Activated naive CD8-positive, alpha-beta T cell treated with anti-CD3 and anti-CD28 coated beads, Interleukin-2, amount 50 U/mL, for 24 hours (primary cell): ENCODE results near the gene ITPRIPL2.

ENCODE experiments used
- ATAC-seq: fragments of 150-1000 bp; cut with Tn5 transposase; one replicate; pipeline ENCODE4 v1.10.0; 2021
- DNase-seq: peaks from one replicate; pipeline ENCODE4 v3.0.0; 2021
- H3K27ac Mint-ChIP-seq: one replicate; pipeline ENCODE4 v1.8.0; 2021; ENCODE audit warnings: mild to moderate bottlenecking, mixed read lengths
- H3K27me3 Mint-ChIP-seq: one replicate; pipeline ENCODE4 v1.8.0; 2021; ENCODE audit warnings: mixed read lengths
- H3K36me3 Mint-ChIP-seq: one replicate; pipeline ENCODE4 v1.8.0; 2021; ENCODE audit warnings: low read depth, mixed read lengths
- H3K4me1 Mint-ChIP-seq: one replicate; pipeline ENCODE4 v1.8.0; 2021; ENCODE audit warnings: mixed read lengths
- H3K4me3 Mint-ChIP-seq: one replicate; pipeline ENCODE4 v1.8.0; 2021; ENCODE audit warnings: mild to moderate bottlenecking, moderate library complexity, mixed read lengths
- H3K9me3 Mint-ChIP-seq: one replicate; pipeline ENCODE4 v1.8.0; 2021; ENCODE audit warnings: mixed read lengths

The ITPRIPL2 gene

DNA sequence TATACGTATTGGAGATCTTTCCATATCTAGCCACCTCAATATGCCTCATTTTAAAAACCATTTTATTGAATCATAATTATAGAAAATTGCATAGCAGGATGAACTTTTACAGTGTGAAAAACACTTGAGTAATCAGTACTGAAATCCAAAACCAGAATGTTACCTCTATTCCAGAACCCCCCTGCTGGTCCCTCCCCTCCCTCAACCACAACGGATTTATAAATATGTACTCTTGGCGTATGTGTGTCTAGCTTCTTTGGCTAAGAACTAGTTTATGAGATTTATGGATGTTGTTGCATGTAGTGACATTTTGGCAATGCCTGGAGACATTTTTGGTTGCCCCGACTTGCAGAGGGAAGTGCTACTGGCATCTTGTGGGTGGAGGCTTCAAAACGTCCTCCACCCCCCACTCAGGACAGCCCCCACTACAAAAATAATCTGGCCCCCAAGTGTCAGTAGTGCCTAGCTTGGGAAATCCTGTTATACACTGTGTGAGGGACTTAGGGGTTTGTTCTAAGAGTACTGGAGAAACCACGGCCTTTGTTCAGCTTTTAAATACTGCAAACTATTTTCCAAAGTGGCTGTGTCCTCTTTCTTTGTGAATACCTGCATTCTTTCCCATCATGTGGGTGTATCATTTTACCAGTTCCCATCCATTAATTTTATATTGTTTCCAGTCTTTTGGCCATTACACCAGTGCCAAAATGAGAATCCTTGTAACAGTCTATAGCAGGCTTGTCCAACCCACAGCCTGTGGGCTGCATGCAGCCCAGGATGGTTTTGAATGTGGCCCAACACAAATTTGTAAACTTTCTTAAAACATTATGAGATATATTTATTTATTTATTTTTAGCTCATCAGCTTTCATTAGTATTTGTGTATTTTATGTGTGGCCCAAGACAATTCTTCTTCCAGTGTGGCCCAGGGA, 23.7 kb downstream of the ITPRIPL2 start:
- Mint-ChIP-seq H3K27ac (no peak overlapping the region), H3K4me3 (no peak overlapping the region), H3K4me1 (peaks cover 6% of the 10 kb centered on the region), H3K9me3 (no peaks in the 10 kb centered on the region), H3K27me3 (peaks cover 16% of the 10 kb centered on the region), H3K36me3 (no peaks in the 10 kb centered on the region)
- no peak for DNase-seq
- peak; percentile 33 for ATAC-seq

DNA sequence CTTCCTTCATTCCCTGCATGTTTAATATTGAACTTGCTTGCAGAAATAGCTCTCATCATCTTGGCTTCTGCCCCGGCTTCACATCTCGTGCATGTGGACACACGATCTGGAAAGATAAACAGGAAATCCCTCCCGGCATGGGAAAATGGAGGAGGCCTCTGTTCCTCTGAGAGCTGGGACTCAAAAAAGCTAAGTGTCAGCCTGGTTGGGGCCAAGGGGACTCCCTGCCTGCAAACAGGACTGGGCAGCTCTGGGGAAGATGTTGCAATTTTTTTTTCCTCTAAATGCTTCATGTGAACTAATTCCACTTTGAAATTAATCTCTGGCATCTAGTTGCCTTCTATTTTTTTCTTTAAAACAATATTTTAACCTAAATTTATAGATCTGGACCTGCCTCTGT, 24.8 kb downstream of the ITPRIPL2 start:
- DNase-seq (no peak), ATAC-seq (no peak)
- no peak overlapping the region for H3K4me3 Mint-ChIP-seq
- H3K36me3 Mint-ChIP-seq, result no peaks in the 10 kb centered on the region
- no peaks in the 10 kb centered on the region for H3K9me3 Mint-ChIP-seq
- no peak overlapping the region for H3K27ac Mint-ChIP-seq
- peaks cover 16% of the 10 kb centered on the region for H3K27me3 Mint-ChIP-seq
- H3K4me1 Mint-ChIP-seq, result peaks cover 6% of the 10 kb centered on the region

DNA sequence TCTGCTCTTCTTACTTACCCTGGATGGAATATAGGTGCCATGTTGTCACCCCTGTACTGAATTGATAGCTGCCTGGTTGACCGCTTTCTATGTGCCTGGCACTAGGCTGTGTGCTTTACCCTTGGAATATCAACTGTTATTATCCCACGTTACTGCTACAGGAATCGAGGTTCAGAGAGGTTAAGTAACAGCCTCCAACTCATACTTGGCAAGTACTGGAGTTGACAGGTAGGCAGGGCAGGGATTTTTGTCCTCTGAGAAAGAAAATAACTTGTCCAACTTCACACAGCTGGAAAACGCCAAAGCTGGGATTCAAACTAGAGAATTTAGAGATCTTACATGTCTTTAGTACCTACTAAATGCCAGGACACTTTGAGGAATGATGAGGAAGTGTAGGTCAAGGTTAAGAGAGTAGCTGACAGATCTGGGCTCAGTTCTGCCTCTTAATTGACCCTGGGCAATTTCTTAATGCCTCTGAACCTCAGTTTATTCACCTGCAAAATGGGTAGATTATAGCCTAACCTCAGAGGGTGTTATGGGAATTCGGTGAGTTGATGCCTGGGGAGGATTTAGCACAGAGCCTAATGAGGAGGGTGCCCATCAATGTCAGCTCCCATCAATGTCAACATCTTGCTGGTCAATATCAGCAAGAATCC, 25.8 kb downstream of the ITPRIPL2 start:
- Mint-ChIP-seq H3K27me3 (peaks cover 16% of the 10 kb centered on the region), H3K36me3 (no peaks in the 10 kb centered on the region), H3K27ac (no peak overlapping the region), H3K4me3 (no peak overlapping the region), H3K4me1 (peaks cover 6% of the 10 kb centered on the region), H3K9me3 (no peaks in the 10 kb centered on the region)
- DNase-seq (no peak), ATAC-seq (no peak)

DNA sequence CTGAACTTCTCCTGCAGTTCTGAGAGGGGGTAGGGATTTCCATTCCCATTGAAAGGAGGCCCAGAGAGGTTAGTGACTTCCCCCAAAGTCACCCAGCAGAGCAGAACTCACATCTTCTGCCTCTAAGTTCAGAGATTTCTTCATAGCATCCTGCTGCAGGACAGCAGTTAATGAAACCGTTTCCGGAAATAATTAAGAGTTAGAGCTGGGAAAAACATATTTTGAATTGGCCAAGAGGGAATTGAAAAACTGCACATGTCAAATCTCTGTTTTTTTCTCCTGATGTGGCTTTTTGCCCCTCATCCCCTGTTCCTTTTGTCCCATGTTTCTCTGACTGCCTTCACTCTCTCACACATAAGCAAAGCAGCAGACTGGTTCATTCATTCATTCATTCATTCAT, 26.6 kb downstream of the ITPRIPL2 start:
- Mint-ChIP-seq H3K36me3 (no peaks in the 10 kb centered on the region), H3K4me1 (peaks cover 6% of the 10 kb centered on the region)

DNA sequence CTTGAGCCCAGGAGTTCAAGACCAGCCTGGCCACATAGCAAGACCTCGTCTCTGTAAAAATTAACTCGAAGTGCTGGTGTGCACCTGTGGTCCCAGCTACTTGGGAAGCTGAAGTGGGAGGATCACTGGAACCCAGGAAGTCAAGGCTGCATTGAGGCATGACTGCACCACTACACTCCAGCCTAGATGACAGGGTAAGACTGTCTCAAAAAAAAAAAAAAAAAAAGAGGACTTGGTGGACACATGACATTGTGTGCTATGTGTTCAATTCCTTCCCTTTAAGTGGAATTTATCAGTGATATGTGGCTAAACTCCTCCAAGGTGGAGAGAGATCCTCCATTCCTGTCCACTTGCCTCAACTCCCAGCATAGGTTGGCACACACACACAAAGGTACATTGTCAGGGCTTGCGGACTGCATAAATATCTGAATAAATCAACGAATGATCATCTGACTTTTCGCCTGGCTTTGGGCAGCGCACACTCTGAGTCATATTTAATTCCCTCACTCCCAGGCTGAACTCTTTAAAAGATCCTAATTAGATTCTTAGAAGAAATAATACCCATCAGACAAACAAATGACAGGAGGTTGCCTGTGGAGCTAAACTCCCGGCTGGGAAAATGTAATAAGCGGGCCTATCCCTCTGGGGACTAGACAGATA, 29.3 kb downstream of the ITPRIPL2 start:
- Mint-ChIP-seq H3K9me3 (peaks cover 5% of the 10 kb centered on the region), H3K4me3 (no peak overlapping the region), H3K4me1 (no peaks in the 10 kb centered on the region), H3K36me3 (no peaks in the 10 kb centered on the region), H3K27me3 (peaks cover 22% of the 10 kb centered on the region), H3K27ac (no peak overlapping the region)
- no peak for DNase-seq
- no peak for ATAC-seq

More for the DNA sequence above, 26.6 kb downstream of the ITPRIPL2 start:
- H3K27me3 Mint-ChIP-seq, result peaks cover 19% of the 10 kb centered on the region
- H3K27ac Mint-ChIP-seq, result no peak overlapping the region
- DNase-seq, result no peak
- ATAC-seq, result no peak
- H3K4me3 Mint-ChIP-seq, result no peak overlapping the region
- H3K9me3 Mint-ChIP-seq, result no peaks in the 10 kb centered on the region

DNA sequence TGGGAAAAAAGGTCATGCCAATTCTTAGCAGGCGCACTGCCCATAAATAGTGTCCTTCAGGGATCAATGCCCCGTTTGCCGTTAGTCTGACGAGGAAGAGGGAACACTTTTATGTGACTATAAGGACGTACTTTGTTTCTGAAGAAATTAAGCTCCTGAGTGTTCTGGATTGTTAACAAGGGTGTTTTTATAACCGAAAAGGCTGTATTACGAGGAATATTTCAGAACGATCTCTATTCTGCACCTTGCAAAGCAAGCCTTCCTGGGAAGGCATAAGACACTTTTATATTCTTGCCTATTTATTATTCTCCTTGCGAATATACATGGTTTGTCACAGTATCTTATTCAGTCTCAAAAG, 29.8 kb downstream of the ITPRIPL2 start:
- H3K4me1 Mint-ChIP-seq, result no peaks in the 10 kb centered on the region
- no peak overlapping the region for H3K27ac Mint-ChIP-seq
- DNase-seq (no peak), ATAC-seq (no peak)
- H3K9me3 Mint-ChIP-seq, result peaks cover 10% of the 10 kb centered on the region
- peaks cover 20% of the 10 kb centered on the region for H3K27me3 Mint-ChIP-seq
- no peaks in the 10 kb centered on the region for H3K36me3 Mint-ChIP-seq
- no peak overlapping the region for H3K4me3 Mint-ChIP-seq

DNA sequence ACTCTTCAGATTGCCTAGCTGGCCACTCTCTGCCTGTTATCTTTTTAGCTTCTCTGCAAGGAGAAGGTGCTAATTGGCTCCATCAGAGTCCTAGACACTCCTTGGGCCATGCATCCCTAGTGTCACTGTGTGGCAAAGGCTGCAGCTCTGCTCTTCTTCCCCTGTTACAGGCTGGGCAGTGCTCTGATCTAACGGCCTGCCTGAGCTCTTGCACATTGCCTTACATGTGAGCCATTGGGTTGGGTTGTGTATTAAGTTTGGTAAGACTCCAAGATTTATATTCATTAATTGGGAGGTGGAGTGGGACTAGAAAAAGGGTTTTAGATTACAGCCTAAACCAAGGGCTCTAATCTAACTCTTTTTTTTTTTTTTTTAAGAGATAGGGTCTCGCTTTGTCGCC, 31.2 kb downstream of the ITPRIPL2 start:
- Mint-ChIP-seq H3K27me3 (peaks cover 19% of the 10 kb centered on the region), H3K4me3 (no peak overlapping the region), H3K9me3 (peaks cover 12% of the 10 kb centered on the region), H3K4me1 (no peaks in the 10 kb centered on the region), H3K27ac (no peak overlapping the region), H3K36me3 (no peaks in the 10 kb centered on the region)
- ATAC-seq, result no peak
- DNase-seq, result no peak

DNA sequence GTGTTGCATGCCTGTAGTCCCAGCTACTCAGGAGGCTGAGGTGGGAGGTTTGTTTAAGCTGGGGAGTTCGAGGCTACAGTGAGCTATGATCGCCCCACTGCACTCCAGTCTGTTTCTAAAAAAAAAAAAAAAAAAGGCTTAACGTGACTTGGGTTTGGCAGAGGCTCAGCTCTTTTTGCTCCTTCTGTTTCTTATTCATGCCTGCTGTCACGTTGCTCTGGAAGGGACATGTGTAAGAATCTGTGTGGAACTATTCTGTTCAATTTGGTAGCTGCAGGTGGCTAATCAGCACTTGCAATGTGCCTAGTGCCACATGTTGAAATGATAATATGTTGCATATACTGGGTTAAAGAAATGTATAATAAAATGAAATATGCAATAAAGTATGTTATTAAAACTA, 33.4 kb downstream of the ITPRIPL2 start:
- Mint-ChIP-seq H3K4me1 (no peaks in the 10 kb centered on the region), H3K9me3 (peaks cover 12% of the 10 kb centered on the region), H3K27ac (no peak overlapping the region), H3K4me3 (no peak overlapping the region), H3K36me3 (no peaks in the 10 kb centered on the region), H3K27me3 (peaks cover 19% of the 10 kb centered on the region)
- ATAC-seq, result no peak
- no peak for DNase-seq

DNA sequence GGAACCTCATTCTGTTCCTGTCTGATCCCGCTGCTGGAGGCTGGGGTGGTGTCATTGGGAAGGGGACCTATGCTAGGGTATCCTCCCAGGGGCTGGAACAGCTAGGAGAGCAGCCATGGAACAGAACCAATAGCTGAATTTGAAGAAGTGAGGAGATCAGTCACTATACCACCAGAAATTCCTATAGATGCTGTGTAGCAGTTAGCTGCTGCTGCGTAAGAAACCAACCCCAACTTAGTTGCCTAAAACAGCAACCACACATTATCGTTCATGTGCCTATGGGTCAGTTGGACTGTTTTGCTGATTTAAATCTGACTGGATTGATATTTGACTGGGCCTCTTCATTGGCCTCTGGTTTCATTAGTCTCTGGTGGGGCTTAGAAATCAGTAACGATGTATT, 33.9 kb downstream of the ITPRIPL2 start:
- H3K27ac Mint-ChIP-seq, result no peak overlapping the region
- no peak overlapping the region for H3K4me3 Mint-ChIP-seq
- no peaks in the 10 kb centered on the region for H3K4me1 Mint-ChIP-seq
- DNase-seq, result no peak
- peaks cover 21% of the 10 kb centered on the region for H3K27me3 Mint-ChIP-seq
- no peak for ATAC-seq
- no peaks in the 10 kb centered on the region for H3K36me3 Mint-ChIP-seq
- peaks cover 12% of the 10 kb centered on the region for H3K9me3 Mint-ChIP-seq

DNA sequence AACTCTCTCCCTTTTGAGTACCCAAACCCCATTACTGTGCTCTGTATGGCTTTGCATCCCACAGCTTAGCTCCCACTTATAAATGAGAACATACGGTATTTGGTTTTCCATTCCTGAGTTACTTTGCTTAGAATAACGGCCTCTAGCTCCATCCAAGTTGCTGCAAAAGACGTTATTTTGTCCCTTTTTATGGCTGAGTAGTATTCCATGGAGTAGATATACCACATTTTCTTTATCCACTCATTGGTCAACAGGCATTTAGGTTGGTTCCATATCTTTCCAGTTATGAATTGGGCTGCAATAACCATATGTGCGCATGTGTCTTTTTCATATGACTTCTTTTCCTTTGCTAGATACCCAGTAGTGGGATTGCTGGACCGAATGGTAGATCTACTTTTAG, 34.4 kb downstream of the ITPRIPL2 start:
- Mint-ChIP-seq H3K9me3 (peaks cover 12% of the 10 kb centered on the region), H3K27me3 (peaks cover 23% of the 10 kb centered on the region)
- no peak for DNase-seq

DNA sequence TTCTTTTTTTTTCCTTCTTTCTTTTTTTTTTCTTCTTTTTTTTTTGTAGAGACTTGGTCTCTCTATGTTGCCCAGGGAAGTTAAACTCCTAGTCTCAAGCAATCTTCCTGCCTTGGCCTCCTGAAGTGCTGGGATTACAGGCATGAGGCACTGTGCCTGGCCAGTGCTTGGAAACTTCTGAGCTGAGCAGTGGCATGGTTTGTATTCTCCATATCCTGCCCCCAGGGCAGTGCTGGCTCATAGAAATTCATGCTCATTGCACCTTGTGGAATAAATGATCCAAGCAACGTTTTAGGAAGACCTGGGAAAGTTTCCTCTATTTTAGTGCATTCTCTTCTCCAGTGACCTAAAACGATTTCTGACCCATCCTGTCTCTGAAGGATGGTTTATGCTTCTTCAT, 37.5 kb downstream of the ITPRIPL2 start:
- Mint-ChIP-seq H3K36me3 (no peaks in the 10 kb centered on the region), H3K4me1 (no peaks in the 10 kb centered on the region), H3K27ac (no peak overlapping the region), H3K9me3 (peaks cover 12% of the 10 kb centered on the region), H3K4me3 (no peak overlapping the region), H3K27me3 (peaks cover 20% of the 10 kb centered on the region)
- ATAC-seq, result no peak
- DNase-seq, result no peak

More for the DNA sequence above, 34.4 kb downstream of the ITPRIPL2 start:
- Mint-ChIP-seq H3K27ac (no peak overlapping the region), H3K36me3 (no peaks in the 10 kb centered on the region), H3K4me3 (no peak overlapping the region), H3K4me1 (no peaks in the 10 kb centered on the region)
- ATAC-seq, result no peak

DNA sequence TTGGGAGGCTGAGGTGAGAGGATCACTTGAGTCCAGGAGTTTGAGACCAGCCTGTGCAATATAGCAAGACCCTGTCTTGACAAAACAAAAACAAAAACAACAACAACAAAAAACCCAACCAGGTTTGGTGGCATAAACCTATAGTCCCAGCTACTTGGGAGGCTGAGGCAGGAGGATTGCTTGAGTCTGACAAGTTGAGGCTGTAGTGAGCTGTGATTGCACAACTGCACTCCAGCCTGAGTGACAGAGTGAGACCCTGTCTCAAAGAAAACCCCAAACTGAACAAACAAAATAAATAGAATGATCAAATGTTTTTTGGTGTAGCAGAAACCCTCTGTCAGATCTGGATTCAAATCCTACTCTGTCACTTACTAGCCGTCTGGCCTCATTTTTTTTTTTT, 38.3 kb downstream of the ITPRIPL2 start:
- Mint-ChIP-seq H3K9me3 (peaks cover 12% of the 10 kb centered on the region), H3K4me3 (no peak overlapping the region), H3K27ac (no peak overlapping the region), H3K4me1 (no peaks in the 10 kb centered on the region), H3K36me3 (no peaks in the 10 kb centered on the region), H3K27me3 (peaks cover 18% of the 10 kb centered on the region)
- DNase-seq, result no peak
- ATAC-seq, result no peak

DNA sequence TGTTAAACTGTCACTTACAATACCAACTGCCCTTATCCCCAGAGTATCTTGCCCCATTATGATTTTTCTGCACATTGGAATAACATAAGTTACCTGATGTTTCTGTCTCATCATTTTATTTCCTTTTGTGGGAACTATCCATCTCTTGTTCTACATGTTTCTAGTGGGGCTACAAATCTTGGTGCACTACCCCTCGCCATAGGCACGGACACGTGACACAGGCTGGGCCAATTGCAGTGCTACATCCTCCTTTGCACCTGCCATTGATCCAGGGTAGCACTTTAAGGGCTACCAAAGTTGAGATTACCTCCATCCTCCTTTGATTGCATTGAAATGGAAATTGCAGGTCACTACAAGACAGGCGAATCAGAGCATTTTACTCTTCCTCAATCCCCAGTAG, 40.1 kb downstream of the ITPRIPL2 start:
- peaks cover 17% of the 10 kb centered on the region for H3K27me3 Mint-ChIP-seq
- H3K36me3 Mint-ChIP-seq, result no peaks in the 10 kb centered on the region
- no peak overlapping the region for H3K27ac Mint-ChIP-seq
- no peaks in the 10 kb centered on the region for H3K4me1 Mint-ChIP-seq
- H3K4me3 Mint-ChIP-seq, result no peak overlapping the region
- no peaks in the 10 kb centered on the region for H3K9me3 Mint-ChIP-seq
- no peak for ATAC-seq
- DNase-seq, result no peak

DNA sequence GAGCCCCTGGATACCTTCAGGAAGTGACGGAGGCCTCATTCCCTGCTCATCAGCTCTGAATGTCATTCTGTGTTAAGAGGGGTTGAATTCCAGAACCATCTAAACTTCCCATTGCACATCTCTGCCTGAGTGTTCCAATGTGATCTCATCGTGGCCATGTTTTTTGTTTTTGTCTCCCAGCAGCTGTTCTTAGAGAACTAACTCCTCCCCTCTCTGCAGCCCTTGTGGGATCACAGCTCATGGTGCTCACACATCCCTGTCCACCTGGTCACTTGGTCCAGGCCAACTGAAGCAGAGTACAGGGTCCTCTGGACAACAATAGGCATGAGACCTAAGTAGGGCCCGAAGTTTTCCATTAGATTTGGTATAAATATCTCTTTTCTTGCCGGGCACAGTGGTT, 48.3 kb downstream of the ITPRIPL2 start:
- peaks cover 13% of the 10 kb centered on the region for H3K27me3 Mint-ChIP-seq
- no peak overlapping the region for H3K27ac Mint-ChIP-seq
- H3K4me3 Mint-ChIP-seq, result no peak overlapping the region
- H3K4me1 Mint-ChIP-seq, result no peaks in the 10 kb centered on the region
- ATAC-seq (no peak), DNase-seq (no peak)
- H3K9me3 Mint-ChIP-seq, result peaks cover 6% of the 10 kb centered on the region
- peaks cover 3% of the 10 kb centered on the region for H3K36me3 Mint-ChIP-seq

DNA sequence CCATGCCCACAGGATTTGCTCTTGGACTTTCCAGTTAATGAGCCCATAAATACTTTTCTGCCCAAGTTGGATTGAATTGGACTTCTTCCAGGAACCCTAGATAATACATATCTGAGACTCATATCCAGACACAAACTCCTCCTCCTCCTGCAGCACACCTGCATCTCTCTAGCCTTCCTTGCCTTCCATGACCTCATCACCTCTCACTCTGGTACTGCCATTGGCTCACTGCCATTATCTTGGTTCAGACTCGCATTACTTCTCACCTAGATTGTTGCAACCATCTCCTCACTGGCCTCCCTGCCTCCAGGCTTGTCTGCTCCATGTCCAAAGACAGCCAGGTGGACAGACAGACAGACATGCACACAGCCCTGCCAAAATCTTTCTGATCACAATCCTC, 49.5 kb downstream of the ITPRIPL2 start:
- ATAC-seq, result no peak
- peaks cover 15% of the 10 kb centered on the region for H3K27me3 Mint-ChIP-seq
- peaks cover 6% of the 10 kb centered on the region for H3K9me3 Mint-ChIP-seq
- no peak for DNase-seq
- peaks cover 3% of the 10 kb centered on the region for H3K36me3 Mint-ChIP-seq
- no peak overlapping the region for H3K27ac Mint-ChIP-seq
- H3K4me1 Mint-ChIP-seq, result no peaks in the 10 kb centered on the region
- no peak overlapping the region for H3K4me3 Mint-ChIP-seq
